HEK293T (cell line): ENCODE results near the gene SERPINA6.

Experiments used
- ARNT ChIP-seq: fragments of 450-650 bp; IDR thresholded peaks from 2 replicates; pipeline ENCODE4 v1.6.1; 2017; ENCODE audit warnings: mild to moderate bottlenecking
- BHLHE40 ChIP-seq: fragments of 450-650 bp; IDR thresholded peaks from 2 replicates; pipeline ENCODE4 v1.6.1; 2016; ENCODE audit warnings: mild to moderate bottlenecking, moderate library complexity, borderline replicate concordance
- FOXK2 ChIP-seq: fragments of 450-650 bp; IDR thresholded peaks from 2 replicates; pipeline ENCODE4 v1.6.1; 2016; ENCODE audit warnings: mild to moderate bottlenecking
- FOXM1 ChIP-seq: fragments of 450-650 bp; IDR thresholded peaks from 2 replicates; pipeline ENCODE4 v1.6.1; 2017; ENCODE audit warnings: mild to moderate bottlenecking, borderline replicate concordance
- SP1 ChIP-seq: fragments of 450-650 bp; IDR thresholded peaks from 2 replicates; pipeline ENCODE4 v1.6.1; 2017
- TARDBP ChIP-seq: fragments of 450-650 bp; IDR thresholded peaks from 2 replicates; pipeline ENCODE4 v1.6.1; 2016
- ZNF384 ChIP-seq: fragments of 450-650 bp; IDR thresholded peaks from 2 replicates; pipeline ENCODE4 v1.6.1; 2016

DNA sequence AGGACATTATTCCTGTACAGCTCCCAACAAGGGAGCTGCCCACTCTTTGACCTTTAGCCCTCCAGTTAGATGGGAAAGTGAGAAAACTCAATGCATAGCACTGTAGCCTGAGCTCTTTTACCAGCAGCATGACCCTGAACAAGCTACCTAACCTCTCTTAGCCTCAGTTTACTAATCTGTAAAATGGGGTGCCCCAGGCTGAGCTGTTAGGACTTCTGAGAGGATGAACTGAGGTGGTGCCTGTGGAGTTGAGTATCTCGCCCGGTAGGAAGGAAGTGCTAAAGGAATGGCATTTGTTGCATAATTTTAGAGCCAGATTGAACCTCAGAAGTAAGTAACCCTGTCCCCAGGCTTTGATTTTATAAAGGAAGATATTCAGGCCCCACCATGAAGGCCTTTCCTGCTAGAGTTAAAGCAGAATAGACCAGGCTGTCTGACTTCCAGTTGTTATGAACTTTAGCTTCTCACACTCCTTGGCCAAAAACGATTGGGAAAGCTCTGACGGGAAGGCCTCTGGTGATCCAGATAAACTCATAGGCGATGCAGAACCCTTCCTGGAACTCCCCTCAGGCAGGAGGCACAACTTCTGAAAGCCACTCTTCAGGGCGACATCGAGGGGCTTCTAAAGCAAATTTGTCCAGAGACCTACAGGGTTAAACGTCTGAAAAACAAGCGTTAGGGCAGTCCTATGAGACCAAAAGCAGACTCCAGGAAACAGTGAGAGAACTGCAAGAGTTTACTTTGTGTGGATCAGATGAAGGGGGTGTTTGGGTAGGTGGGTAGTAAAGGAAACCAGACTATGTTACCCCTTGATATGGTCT is 27.6 kb downstream of the SERPINA6 start:
- TF ChIP-seq TARDBP (no peak), SP1 (no peak), FOXM1 (no peak), ZNF384 (no peak), ARNT (no peak), FOXK2 (no peak), BHLHE40 (no peak)
